GM12878 (cell line): ENCODE data around the gene CD48. TPM values are rescaled to one million over a fixed set of nuclear protein-coding genes. Genes with fewer than 3 reads are reported as not detected.

Experiments used
- CBX5 ChIP-seq: sonication (generic); IDR thresholded peaks from 2 replicates; pipeline ENCODE4 v1.6.1; 2016; ENCODE audit warnings: low read depth, moderate library complexity, mild to moderate bottlenecking, inconsistent platforms
- CHD2 ChIP-seq: IDR thresholded peaks from 2 replicates; pipeline ENCODE4 v1.6.1; 2011; ENCODE audit warnings: low read depth, low read length, improper control_type of control experiment, borderline replicate concordance
- ELK1 ChIP-seq: IDR thresholded peaks from 2 replicates; pipeline ENCODE4 v1.6.1; 2012; ENCODE audit warnings: low read depth, low read length, improper control_type of control experiment
- FOS ChIP-seq: IDR thresholded peaks from 3 replicates; pipeline ENCODE4 v1.6.1; 2011; ENCODE audit warnings: borderline replicate concordance; ENCODE audit not compliant: insufficient read length; ENCODE audit errors: extremely low read depth
- GABPA ChIP-seq: IDR thresholded peaks from 2 replicates; pipeline ENCODE4 v1.6.1; 2014; ENCODE audit warnings: antibody characterized with exemption, low read depth, mild to moderate bottlenecking, inconsistent platforms
- HCFC1 ChIP-seq: fragments of 150-350 bp; IDR thresholded peaks from 2 replicates; pipeline ENCODE4 v1.6.1; 2014; ENCODE audit warnings: low read length
- HSF1 ChIP-seq: fragments of 150-350 bp; IDR thresholded peaks from 2 replicates; pipeline ENCODE4 v1.6.1; 2014; ENCODE audit warnings: mild to moderate bottlenecking, low read depth, low read length
- KAT2A ChIP-seq: conservative IDR thresholded peaks from 2 replicates; pipeline ENCODE4 v1.6.1; 2011; ENCODE audit warnings: low read depth, low read length; ENCODE audit not compliant: control insufficient read depth
- LARP7 ChIP-seq: fragments of 450-650 bp; IDR thresholded peaks from 2 replicates; pipeline ENCODE4 v1.6.1; 2017; ENCODE audit warnings: mild to moderate bottlenecking
- MTA3 ChIP-seq: IDR thresholded peaks from 2 replicates; pipeline ENCODE4 v1.6.1; 2012; ENCODE audit warnings: low read length, inconsistent platforms, borderline replicate concordance
- PAX5 ChIP-seq: IDR thresholded peaks from 2 replicates; pipeline ENCODE4 v1.6.1; 2011; ENCODE audit warnings: low read depth, low read length, borderline replicate concordance
- PAX8 ChIP-seq: fragments of 450-650 bp; IDR thresholded peaks from 2 replicates; pipeline ENCODE4 v1.6.1; 2017; ENCODE audit warnings: mild to moderate bottlenecking, moderate library complexity
- RAD21 ChIP-seq: IDR thresholded peaks from 2 replicates; pipeline ENCODE4 v1.6.1; 2011; ENCODE audit warnings: mild to moderate bottlenecking, low read depth, low read length, moderate library complexity; ENCODE audit not compliant: insufficient read depth
- RCOR1 ChIP-seq: conservative IDR thresholded peaks from 2 replicates; pipeline ENCODE4 v1.6.1; 2012; ENCODE audit warnings: low read depth, low read length, improper control_type of control experiment
- SMAD1 ChIP-seq: fragments of 450-650 bp; IDR thresholded peaks from 2 replicates; pipeline ENCODE4 v1.6.1; 2018; ENCODE audit warnings: mild to moderate bottlenecking, low read depth; ENCODE audit not compliant: partially characterized antibody
- SP1 ChIP-seq: IDR thresholded peaks from one replicate; pipeline ENCODE4 v1.6.1; 2011; ENCODE audit warnings: low read depth, low read length
- SREBF2 ChIP-seq: IDR thresholded peaks from 2 replicates; pipeline ENCODE4 v1.6.1; 2012; ENCODE audit warnings: mild to moderate bottlenecking, low read length
- STAT1 ChIP-seq: fragments of 450-650 bp; conservative IDR thresholded peaks from 2 replicates; pipeline ENCODE4 v1.6.1; 2014; ENCODE audit warnings: antibody characterized with exemption, mild to moderate bottlenecking
- ZNF207 ChIP-seq: fragments of 450-650 bp; IDR thresholded peaks from 2 replicates; pipeline ENCODE4 v1.6.1; 2014; ENCODE audit warnings: antibody characterized with exemption, mild to moderate bottlenecking, borderline replicate concordance
- ZZZ3 ChIP-seq: IDR thresholded peaks from 2 replicates; pipeline ENCODE4 v1.6.1; 2011; ENCODE audit warnings: low read depth; ENCODE audit not compliant: control insufficient read depth, insufficient read length
- polyA plus RNA-seq, 11 experiments: library from polyadenylated mRNA; depleted of rRNA in 4 of 11; unstranded in 6 of 11; stranded (reverse) in 5 of 11; fragments of >200 nt; fragmentation: Nextera tagmentation in 4 of 11; fragmentation: Illumina TruSeq in 1 of 11; extraction: Ambion mirVana in 4 of 11; extraction: Trizol in 1 of 11; gene quantifications; 1 replicate in 1 of 11; 2 replicates in 10 of 11; pipeline versions ENCODE4 v1.2.1 to v1.2.3, GENCODE V29; 2011 to 2016; ENCODE audit warnings: inconsistent platforms in 2 of 11, missing spikeins in 2 of 11, low read depth in 1 of 11
- total RNA-seq, 4 experiments: library from RNA; depleted of rRNA in 3 of 4; stranded (reverse); fragments of >200 nt in 3 of 4; fragmentation: Illumina TruSeq in 1 of 4; extraction: Trizol in 1 of 4; gene quantifications; 2 replicates each; pipeline versions ENCODE4 v1.2.1 to v1.2.3, GENCODE V29; 2013 to 2021
- TF ChIP-seq, protein P1 (sequence below): fragments of 450-650 bp; conservative IDR thresholded peaks from 2 replicates; pipeline ENCODE4 v1.6.1; 2017; ENCODE audit warnings: mild to moderate bottlenecking, moderate library complexity
- TF ChIP-seq, protein P2 (sequence below): fragments of 150-350 bp; IDR thresholded peaks from 2 replicates; pipeline ENCODE4 v1.6.1; 2016; ENCODE audit warnings: low read depth, low read length

CD48 gene
- total and polyA plus RNA-seq, 10 of the 15 experiments (the other 5 are each of a cell fraction or from before 2014, with no cell fraction given) = 302 to 1,315 (median 430) TPM

DNA sequence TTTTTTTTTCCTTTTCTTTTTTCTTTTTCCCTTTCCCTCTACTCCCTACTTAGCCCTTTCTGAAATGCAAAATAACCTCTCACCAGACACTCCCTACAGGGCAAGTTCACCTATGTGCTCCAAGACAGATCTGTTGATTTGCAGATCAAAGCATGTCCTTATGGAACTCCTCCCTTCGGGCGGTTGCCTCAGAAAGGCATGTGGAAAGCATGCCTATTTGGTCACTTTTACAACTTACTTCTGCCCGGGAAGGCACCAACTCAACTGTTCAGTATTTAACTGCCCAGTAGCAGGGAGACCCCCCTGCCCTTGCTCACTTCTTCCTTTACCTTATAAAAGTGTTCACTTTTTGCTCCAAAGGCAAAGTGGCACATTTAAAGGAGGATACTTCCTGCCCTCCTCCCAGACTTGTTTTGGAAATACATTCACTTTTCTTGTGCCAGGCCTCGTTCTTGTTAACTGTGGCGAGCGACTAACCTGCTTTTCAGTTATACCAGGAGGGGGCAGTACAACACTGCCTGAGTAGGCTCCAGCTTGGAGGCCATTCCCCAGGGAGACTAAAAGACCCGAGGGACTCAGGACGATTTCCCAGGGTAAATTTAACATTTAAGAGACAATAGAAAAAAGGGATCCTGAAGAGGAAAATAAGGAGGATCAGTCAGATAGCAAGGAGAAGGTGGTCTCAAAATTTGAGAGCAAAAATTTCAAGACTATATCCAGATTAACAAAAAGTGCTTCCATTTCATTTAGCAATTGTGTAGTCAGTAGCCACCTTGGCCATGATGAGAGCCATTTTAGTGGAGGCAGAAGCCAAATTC lies 15.1 kb upstream of the CD48 start (continued):
- TF ChIP-seq, protein P1, sequence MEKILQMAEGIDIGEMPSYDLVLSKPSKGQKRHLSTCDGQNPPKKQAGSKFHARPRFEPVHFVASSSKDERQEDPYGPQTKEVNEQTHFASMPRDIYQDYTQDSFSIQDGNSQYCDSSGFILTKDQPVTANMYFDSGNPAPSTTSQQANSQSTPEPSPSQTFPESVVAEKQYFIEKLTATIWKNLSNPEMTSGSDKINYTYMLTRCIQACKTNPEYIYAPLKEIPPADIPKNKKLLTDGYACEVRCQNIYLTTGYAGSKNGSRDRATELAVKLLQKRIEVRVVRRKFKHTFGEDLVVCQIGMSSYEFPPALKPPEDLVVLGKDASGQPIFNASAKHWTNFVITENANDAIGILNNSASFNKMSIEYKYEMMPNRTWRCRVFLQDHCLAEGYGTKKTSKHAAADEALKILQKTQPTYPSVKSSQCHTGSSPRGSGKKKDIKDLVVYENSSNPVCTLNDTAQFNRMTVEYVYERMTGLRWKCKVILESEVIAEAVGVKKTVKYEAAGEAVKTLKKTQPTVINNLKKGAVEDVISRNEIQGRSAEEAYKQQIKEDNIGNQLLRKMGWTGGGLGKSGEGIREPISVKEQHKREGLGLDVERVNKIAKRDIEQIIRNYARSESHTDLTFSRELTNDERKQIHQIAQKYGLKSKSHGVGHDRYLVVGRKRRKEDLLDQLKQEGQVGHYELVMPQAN = no peak
- TF ChIP-seq KAT2A = no peak
- TF ChIP-seq PAX8 = no peak
- peak; percentile 99 for TF ChIP-seq RAD21
- TF ChIP-seq HSF1 = no peak
- TF ChIP-seq SMAD1 = peak; percentile 74
- no peak for TF ChIP-seq SREBF2
- TF ChIP-seq LARP7 = no peak
- TF ChIP-seq, protein P2, sequence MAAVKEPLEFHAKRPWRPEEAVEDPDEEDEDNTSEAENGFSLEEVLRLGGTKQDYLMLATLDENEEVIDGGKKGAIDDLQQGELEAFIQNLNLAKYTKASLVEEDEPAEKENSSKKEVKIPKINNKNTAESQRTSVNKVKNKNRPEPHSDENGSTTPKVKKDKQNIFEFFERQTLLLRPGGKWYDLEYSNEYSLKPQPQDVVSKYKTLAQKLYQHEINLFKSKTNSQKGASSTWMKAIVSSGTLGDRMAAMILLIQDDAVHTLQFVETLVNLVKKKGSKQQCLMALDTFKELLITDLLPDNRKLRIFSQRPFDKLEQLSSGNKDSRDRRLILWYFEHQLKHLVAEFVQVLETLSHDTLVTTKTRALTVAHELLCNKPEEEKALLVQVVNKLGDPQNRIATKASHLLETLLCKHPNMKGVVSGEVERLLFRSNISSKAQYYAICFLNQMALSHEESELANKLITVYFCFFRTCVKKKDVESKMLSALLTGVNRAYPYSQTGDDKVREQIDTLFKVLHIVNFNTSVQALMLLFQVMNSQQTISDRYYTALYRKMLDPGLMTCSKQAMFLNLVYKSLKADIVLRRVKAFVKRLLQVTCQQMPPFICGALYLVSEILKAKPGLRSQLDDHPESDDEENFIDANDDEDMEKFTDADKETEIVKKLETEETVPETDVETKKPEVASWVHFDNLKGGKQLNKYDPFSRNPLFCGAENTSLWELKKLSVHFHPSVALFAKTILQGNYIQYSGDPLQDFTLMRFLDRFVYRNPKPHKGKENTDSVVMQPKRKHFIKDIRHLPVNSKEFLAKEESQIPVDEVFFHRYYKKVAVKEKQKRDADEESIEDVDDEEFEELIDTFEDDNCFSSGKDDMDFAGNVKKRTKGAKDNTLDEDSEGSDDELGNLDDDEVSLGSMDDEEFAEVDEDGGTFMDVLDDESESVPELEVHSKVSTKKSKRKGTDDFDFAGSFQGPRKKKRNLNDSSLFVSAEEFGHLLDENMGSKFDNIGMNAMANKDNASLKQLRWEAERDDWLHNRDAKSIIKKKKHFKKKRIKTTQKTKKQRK = no peak
- no peak for TF ChIP-seq HCFC1
- TF ChIP-seq SP1 = peak; percentile 65
- TF ChIP-seq ELK1 = no peak
- no peak for TF ChIP-seq GABPA
- no peak for TF ChIP-seq RCOR1
- TF ChIP-seq FOS = no peak
- 0 out of 2 replicates have a peak, but pooled peaks have one; percentile 66 for TF ChIP-seq CBX5
- peak; percentile 79 for TF ChIP-seq ZNF207
- no peak for TF ChIP-seq STAT1
- TF ChIP-seq MTA3 = no peak
- no peak for TF ChIP-seq CHD2
- TF ChIP-seq ZZZ3 = no peak
- no peak for TF ChIP-seq PAX5
